ENCODE measurements around the gene KCTD7.

The KCTD7 gene

DNA sequence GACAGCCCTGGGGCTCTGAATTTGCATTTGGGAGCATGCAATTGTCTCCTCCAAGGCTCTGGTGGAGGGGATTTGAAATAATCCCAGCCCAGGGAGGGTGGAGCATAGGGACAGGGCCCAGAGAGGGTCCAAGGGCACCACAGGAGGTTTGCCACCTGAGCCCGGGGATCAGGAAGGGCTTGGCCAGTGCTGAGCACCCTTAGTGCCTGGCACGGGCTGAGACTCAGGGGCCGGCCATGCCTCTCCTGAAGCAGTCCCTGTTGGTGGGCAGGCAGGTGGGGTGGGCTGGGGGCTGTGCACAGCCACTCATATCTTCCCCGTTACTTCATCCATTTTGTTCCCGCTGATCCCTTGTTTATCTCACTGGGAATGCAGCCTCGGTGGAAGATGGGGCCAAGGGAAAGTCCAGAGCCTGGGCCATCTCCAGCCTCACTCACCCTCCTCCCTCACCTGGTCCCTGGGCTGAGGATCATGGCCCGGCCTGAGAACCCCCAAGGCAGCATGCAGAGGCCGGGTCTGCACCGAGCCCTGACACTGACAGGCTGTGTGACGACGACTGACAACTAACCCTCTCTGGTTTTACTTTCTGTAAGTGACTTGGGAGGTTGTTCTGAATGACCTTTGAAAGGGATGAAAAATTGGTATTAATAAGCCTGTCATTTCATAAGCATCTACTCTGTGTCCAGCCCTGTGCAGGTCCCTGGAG lies 38.5 kb downstream of the KCTD7 start:
- no peak for TF ChIP-seq REST (IDR thresholded peaks at IDR 0.05; ENCODE audit: insufficient read depth in 1 of 2, low read depth in 2 of 2, low read length in 2 of 2)
- no peak for TF ChIP-seq TAF1 (IDR thresholded peaks at IDR 0.05; ENCODE audit: borderline replicate concordance, insufficient read depth, low read length)
- TF ChIP-seq SIN3A (IDR thresholded peaks at IDR 0.05; ENCODE audit: borderline replicate concordance, insufficient read depth, low read length), result no peak
- TF ChIP-seq POLR2AphosphoS5 (IDR thresholded peaks at IDR 0.05; ENCODE audit: low read depth, low read length), result no peak
- TF ChIP-seq FOXP2 (optimal IDR thresholded peaks at IDR 0.05; ENCODE audit: borderline replicate concordance, extremely low read depth, extremely low read length, insufficient read depth), result no peak

DNA sequence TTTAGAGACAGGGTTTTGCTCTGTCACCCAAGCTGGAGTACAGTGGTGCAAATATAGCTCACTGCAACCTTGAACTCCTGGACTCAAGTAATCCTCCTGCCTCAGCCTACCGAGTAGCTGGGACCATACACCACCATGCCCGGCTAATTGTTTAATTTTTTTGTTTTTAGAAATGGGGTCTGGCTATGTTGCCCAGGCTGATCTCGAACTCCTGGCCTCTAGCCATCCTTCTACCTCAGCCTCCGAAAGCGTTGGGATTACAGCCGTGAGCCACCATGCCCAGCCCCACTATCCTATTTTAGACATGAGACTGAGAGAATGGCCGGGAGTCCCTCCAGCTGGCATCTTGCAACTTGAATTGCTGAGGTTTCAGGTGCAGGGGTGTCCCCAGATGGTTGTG lies 39.4 kb downstream of the KCTD7 start:
- TF ChIP-seq POLR2AphosphoS5 (IDR thresholded peaks at IDR 0.05; ENCODE audit: low read depth, low read length) (no peak), REST (IDR thresholded peaks at IDR 0.05; ENCODE audit: insufficient read depth in 1 of 2, low read depth in 2 of 2, low read length in 2 of 2) (no peak), FOXP2 (optimal IDR thresholded peaks at IDR 0.05; ENCODE audit: borderline replicate concordance, extremely low read depth, extremely low read length, insufficient read depth) (no peak), TAF1 (IDR thresholded peaks at IDR 0.05; ENCODE audit: borderline replicate concordance, insufficient read depth, low read length) (no peak), SIN3A (IDR thresholded peaks at IDR 0.05; ENCODE audit: borderline replicate concordance, insufficient read depth, low read length) (no peak)

- TF ChIP-seq POLR2AphosphoS5 (IDR thresholded peaks at IDR 0.05; ENCODE audit: low read depth, low read length), result no peak
Observed at GRCh38 chr7:66668677-66669076, 40.0 kb downstream of the KCTD7 start.

DNA sequence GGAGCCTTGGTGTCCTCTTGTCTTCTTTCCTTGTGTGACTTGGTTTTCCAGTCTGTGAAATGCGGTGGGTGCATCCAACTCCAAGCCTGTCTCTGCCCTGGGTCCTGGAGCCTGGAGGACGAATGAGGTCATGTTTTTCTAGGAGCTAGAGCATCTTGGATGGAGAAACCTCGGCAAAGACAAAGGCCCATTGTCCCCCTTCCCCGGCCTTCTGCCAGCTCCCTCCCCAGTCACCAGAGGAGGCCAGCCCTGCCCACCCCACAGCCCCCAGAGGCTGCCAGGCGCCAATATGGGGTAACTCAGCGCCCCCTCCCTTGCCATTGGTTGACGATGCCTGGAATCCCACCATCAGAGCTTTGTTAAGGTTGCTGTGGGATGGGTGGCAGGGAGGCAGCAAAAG lies 40.4 kb downstream of the KCTD7 start:
- no peak for TF ChIP-seq TAF1 (IDR thresholded peaks at IDR 0.05; ENCODE audit: borderline replicate concordance, insufficient read depth, low read length)
- no peak for TF ChIP-seq POLR2AphosphoS5 (IDR thresholded peaks at IDR 0.05; ENCODE audit: low read depth, low read length)
- no peak for TF ChIP-seq SIN3A (IDR thresholded peaks at IDR 0.05; ENCODE audit: borderline replicate concordance, insufficient read depth, low read length)
- no peak for TF ChIP-seq FOXP2 (optimal IDR thresholded peaks at IDR 0.05; ENCODE audit: borderline replicate concordance, extremely low read depth, extremely low read length, insufficient read depth)
- TF ChIP-seq REST (IDR thresholded peaks at IDR 0.05; ENCODE audit: insufficient read depth in 1 of 2, low read depth in 2 of 2, low read length in 2 of 2), result no peak

DNA sequence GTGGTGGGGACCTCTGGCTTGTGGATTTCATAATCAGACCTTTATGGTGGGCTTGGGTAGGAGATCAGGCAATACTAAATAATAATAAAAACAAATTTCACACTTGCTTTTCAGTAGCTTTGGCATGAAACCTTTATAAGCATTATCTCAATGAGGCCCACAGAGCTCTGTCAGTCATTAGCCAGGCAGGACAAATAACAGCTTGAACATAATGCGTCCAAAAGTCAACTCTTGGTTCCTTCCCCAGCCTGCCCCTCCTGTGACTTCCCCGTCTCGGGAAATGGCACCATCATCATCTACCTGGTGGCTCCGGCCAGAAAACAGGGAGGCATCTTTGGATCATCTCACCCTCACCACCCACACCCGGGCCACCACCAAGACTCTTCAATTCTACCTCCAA lies 40.8 kb downstream of the KCTD7 start:
- TF ChIP-seq FOXP2 (optimal IDR thresholded peaks at IDR 0.05; ENCODE audit: borderline replicate concordance, extremely low read depth, extremely low read length, insufficient read depth), result no peak
- TF ChIP-seq POLR2AphosphoS5 (IDR thresholded peaks at IDR 0.05; ENCODE audit: low read depth, low read length), result no peak
- no peak for TF ChIP-seq REST (IDR thresholded peaks at IDR 0.05; ENCODE audit: insufficient read depth in 1 of 2, low read depth in 2 of 2, low read length in 2 of 2)
- TF ChIP-seq TAF1 (IDR thresholded peaks at IDR 0.05; ENCODE audit: borderline replicate concordance, insufficient read depth, low read length), result no peak
- no peak for TF ChIP-seq SIN3A (IDR thresholded peaks at IDR 0.05; ENCODE audit: borderline replicate concordance, insufficient read depth, low read length)

All from PFSK-1 (cell line).